ENCODE results near the gene WARS2.

WARS2 gene

DNA sequence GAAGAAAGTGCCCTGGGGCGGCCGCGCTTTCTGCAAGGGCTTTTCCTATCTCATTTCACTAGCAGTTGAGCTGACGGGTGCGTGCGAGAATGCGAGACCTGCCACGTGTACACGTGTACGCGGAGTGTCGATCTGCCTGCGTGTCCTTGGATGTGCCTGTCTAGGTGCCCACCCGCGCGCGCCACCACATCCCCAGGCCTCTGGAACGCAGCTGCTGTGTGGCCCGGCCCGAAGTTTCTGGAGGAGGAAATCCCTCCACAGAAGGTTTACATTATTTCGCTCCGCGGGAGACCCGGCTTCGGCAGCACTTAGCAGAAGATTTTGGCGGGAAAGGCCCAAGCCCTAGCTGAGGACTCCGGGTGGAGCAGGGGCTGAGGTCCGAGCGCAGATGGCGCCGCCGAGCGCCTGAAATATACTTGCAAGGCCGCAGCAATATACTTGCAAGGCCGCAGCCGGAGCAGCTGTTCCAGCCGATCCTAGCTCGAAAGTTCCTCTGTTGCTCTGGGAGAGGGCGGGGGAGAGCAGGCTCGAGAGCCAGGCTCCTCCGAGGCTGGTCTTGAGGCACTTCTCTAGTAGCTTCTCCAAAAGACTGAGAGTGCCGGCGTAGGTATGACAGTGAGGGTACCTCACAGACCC, 156.2 kb downstream of the WARS2 start:
- DNase-seq (ENCODE audit: low spot score), result no peak

DNA sequence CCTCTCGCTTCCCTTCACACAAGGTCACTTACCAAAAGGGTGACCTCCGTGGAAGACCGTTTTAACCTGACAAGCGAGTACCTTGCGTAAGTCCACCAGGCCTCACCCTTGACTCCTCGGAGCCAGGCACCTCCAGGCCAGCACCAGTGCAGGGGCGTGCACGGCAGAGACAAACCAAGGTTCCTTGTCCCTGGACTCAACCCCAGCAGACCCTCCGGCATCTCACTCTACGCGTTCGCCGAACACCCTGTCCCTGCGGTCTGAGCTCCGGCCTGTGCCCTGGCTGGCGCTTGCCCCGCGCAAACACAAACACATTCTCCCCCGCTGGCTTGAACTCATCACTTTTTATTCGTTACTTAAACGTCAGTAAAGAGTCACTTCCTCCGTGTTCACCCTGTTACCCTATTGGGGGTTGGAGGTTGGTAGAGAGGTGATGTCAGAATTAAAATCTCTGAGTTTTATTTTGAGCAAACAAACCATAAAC, 156.9 kb downstream of the WARS2 start:
- DNase-seq (ENCODE audit: low spot score), result no peak

DNA sequence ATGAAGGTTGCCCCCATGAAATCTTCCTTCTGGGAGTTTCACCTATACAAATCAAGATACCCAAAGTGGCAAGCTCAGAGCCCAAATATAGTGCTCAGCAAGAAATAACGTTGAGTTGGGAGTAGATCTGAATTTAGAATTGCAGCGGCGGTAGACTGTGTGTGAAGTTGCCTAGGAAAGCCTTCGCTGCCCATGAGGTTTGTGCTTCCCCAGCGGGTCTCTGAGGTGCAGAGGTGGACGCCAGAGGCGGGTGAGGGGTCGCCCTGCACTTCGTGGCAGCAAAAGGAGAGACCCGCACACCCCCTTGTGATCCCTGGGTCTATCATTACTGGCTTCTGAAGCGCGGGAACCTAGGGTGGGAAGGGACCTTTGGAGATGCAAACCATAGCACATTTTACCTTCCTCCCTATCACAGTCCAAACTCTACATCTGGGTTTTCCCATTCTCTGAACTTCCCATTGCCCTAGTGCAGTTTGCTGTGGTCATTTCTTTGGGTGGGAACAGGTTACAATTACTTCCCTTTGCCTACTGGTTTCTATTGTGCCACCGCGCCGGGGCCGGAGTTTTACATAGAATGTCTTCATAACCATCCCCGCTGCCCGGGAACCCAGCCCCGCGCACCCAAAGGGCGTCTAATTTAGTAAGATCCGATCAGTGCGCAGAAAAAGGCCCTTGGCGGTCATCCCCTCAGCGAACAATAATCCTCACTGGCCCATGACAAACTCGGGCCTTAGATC, 157.5 kb downstream of the WARS2 start:
- no peak for DNase-seq (ENCODE audit: low spot score)

DNA sequence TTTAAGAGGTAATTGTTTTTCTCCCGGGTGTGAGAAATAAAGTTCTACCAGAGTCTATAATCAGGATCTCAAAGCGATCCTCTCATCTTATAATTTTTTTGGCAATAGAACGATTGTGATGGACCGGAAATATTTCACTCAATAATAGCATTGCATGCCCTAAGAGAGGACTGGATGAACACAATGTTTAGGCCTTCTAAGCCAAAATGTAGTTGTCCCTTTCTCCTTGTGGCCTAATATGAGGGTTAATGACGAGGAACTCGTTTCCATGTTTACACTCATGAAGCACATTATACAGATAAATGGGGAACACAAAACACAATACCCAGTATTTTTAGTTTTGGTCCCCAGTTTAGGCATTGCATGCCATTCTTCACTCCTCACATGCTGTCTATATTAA, 158.2 kb downstream of the WARS2 start:
- no peak for DNase-seq (ENCODE audit: low spot score)

DNA sequence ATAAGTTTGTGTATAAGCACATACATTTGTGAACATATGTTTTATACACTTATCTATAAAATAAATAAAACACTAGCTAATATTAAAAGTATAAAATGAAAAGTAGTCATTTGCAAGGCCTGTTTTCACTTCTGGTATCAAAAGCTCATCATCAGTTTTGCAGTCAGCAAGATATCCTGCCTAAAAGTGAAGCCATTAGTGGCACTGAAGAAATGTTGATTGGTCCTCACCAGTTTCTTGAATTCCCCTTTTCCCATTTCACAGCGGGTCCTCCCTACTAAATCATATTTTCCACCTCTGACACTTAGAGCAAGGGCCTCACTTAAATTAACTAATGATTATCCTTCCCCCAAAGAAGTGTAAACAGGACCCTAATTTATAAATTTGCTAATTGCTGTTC, 159.0 kb downstream of the WARS2 start:
- DNase-seq (ENCODE audit: low spot score), result no peak

Measured in pons (tissue), 1 donor.